Stimulated activated CD4-positive, alpha-beta T cell treated with anti-CD3 and anti-CD28 coated beads, TNF-alpha, amount 100 ng/mL, for 24 hours (primary cell): ENCODE data around the gene ID1.
"Not testable (repeated sequence)": the region's sequence is repeated elsewhere in the genome, so short reads cannot be mapped to it uniquely, and the experiment has no call there.

Source experiments
- DNase-seq, 3 experiments: peaks; one replicate each; pipeline ENCODE4 v3.0.0-alpha.2; 2020; ENCODE audit warnings: low read depth in 3 of 3

ID1 gene

GRCh38 chr20:31638317-31638716, 33.2 kb downstream of the ID1 start:
- no peak for DNase-seq

- DNase-seq: no peak
Observed at GRCh38 chr20:31638816-31639215, 33.7 kb downstream of the ID1 start.

- no peak for DNase-seq
Observed at GRCh38 chr20:31640259-31640658, 35.2 kb downstream of the ID1 start.

GRCh38 chr20:31641391-31641790, 36.3 kb downstream of the ID1 start:
- no peak for DNase-seq

GRCh38 chr20:31642837-31643236, 37.7 kb downstream of the ID1 start:
- DNase-seq: no peak

- DNase-seq: no peak
Observed at GRCh38 chr20:31643522-31643921, 38.4 kb downstream of the ID1 start.

- DNase-seq: no peak
Observed at GRCh38 chr20:31644701-31645100, 39.6 kb downstream of the ID1 start.

GRCh38 chr20:31648104-31648503, 43.0 kb downstream of the ID1 start:
- not testable (repeated sequence) for DNase-seq

GRCh38 chr20:31652917-31653396, 47.9 kb downstream of the ID1 start:
- no peak for DNase-seq

- DNase-seq: no peak
Observed at GRCh38 chr20:31653561-31653960, 48.5 kb downstream of the ID1 start.

GRCh38 chr20:31654534-31654933, 49.4 kb downstream of the ID1 start:
- DNase-seq: no peak
